ENCODE measurements around the gene SCARF1.

- TF ChIP-seq ZNF274 (IDR thresholded peaks at IDR 0.05; ENCODE audit: low read depth, low read length): no peak
- peak; percentile 78 for TF ChIP-seq YY1 (IDR thresholded peaks at IDR 0.05; ENCODE audit: insufficient read depth, insufficient read length)
Observed at GRCh38 chr17:1684378-1685189, 39.1 kb upstream of the SCARF1 start, which contains the start of gene PRPF8.

All from NT2/D1 (cell line).